Choroid plexus epithelial cell (primary cell): Measurements from ENCODE around the gene ZNF236.

Experiments used
- DNase-seq: peaks from one replicate; pipeline ENCODE4 v3.0.0-alpha.2; 2010; ENCODE audit warnings: low read depth
- H3K4me3 ChIP-seq: 2 replicates; pipeline ENCODE4 v1.5.1; 2011; ENCODE audit warnings: low read depth, mild to moderate bottlenecking, control low read depth, low read length, moderate library complexity
- CTCF ChIP-seq: conservative IDR thresholded peaks from 2 replicates; pipeline ENCODE4 v1.5.1; 2011; ENCODE audit warnings: low read depth, mild to moderate bottlenecking, control low read depth, inconsistent platforms, low read length, moderate library complexity

The ZNF236 gene

GRCh38 chr18:76844144-76844543 is 21.8 kb downstream of the ZNF236 start:
- no peak overlapping the region for H3K4me3 ChIP-seq
- DNase-seq, result no peak
- no peak for TF ChIP-seq CTCF

- no peak for TF ChIP-seq CTCF
- H3K4me3 ChIP-seq, result no peak overlapping the region
- DNase-seq, result no peak
Observed at GRCh38 chr18:76844742-76845477, 22.6 kb downstream of the ZNF236 start.

- TF ChIP-seq CTCF, result no peak
Observed at GRCh38 chr18:76846217-76846616, 23.9 kb downstream of the ZNF236 start.

GRCh38 chr18:76847916-76848315 is 25.6 kb downstream of the ZNF236 start:
- DNase-seq, result no peak
- TF ChIP-seq CTCF, result peak; percentile 40
- H3K4me3 ChIP-seq, result no peak overlapping the region

More at GRCh38 chr18:76846217-76846616, 23.9 kb downstream of the ZNF236 start:
- DNase-seq, result no peak
- no peak overlapping the region for H3K4me3 ChIP-seq

GRCh38 chr18:76850112-76850511 is 27.8 kb downstream of the ZNF236 start:
- TF ChIP-seq CTCF, result no peak
- DNase-seq, result no peak
- no peak overlapping the region for H3K4me3 ChIP-seq

- DNase-seq, result no peak
- no peak for TF ChIP-seq CTCF
- H3K4me3 ChIP-seq, result no peak overlapping the region
Observed at GRCh38 chr18:76855594-76855993, 33.2 kb downstream of the ZNF236 start.

- DNase-seq, result no peak
- TF ChIP-seq CTCF, result no peak
- no peak overlapping the region for H3K4me3 ChIP-seq
Observed at GRCh38 chr18:76857476-76857875, 35.1 kb downstream of the ZNF236 start.
